H9 (cell line): ENCODE results near the gene CYP27B1. TPM values are rescaled to one million over a fixed set of nuclear protein-coding genes. Genes with fewer than 3 reads are reported as not detected.

Experiments used
- DNase-seq: peaks from one replicate; pipeline ENCODE4 v3.0.0-alpha.2; 2017
- H2AFZ ChIP-seq: one replicate; pipeline ENCODE4 v1.6.1; 2013; ENCODE audit warnings: mild to moderate bottlenecking, low read length, control low read depth, moderate library complexity
- H2AK5ac ChIP-seq: 2 replicates; pipeline ENCODE4 v1.6.1; 2013; ENCODE audit warnings: low read length, control low read depth, mixed read lengths; ENCODE audit not compliant: insufficient read length
- H2BK120ac ChIP-seq: one replicate; pipeline ENCODE4 v1.6.1; 2013; ENCODE audit warnings: low read depth, mild to moderate bottlenecking, low read length, control low read depth, inconsistent platforms; ENCODE audit not compliant: poor library complexity, severe bottlenecking
- H2BK12ac ChIP-seq: 2 replicates; pipeline ENCODE4 v1.6.1; 2013; ENCODE audit warnings: low read length, control low read depth, mixed read lengths, low read depth; ENCODE audit not compliant: insufficient read length
- H2BK15ac ChIP-seq: 2 replicates; pipeline ENCODE4 v1.6.1; 2013; ENCODE audit warnings: low read depth, low read length, control low read depth
- H2BK20ac ChIP-seq: one replicate; pipeline ENCODE4 v1.6.1; 2013; ENCODE audit warnings: low read depth, mild to moderate bottlenecking, low read length, control low read depth, inconsistent platforms; ENCODE audit not compliant: poor library complexity, severe bottlenecking
- H2BK5ac ChIP-seq: 2 replicates; pipeline ENCODE4 v1.6.1; 2013; ENCODE audit warnings: low read length, control low read depth, mixed read lengths; ENCODE audit not compliant: insufficient read length
- H3K14ac ChIP-seq: 2 replicates; pipeline ENCODE4 v1.6.1; 2013; ENCODE audit warnings: low read length, control low read depth; ENCODE audit not compliant: insufficient read depth
- H3K18ac ChIP-seq: 2 replicates; pipeline ENCODE4 v1.6.1; 2013; ENCODE audit warnings: low read depth, mild to moderate bottlenecking, mixed read lengths, low read length, control low read depth; ENCODE audit not compliant: insufficient read length
- H3K23ac ChIP-seq: 2 replicates; pipeline ENCODE4 v1.6.1; 2013; ENCODE audit warnings: low read length, control low read depth, mixed read lengths, low read depth; ENCODE audit not compliant: insufficient read length
- H3K23me2 ChIP-seq: 2 replicates; pipeline ENCODE4 v1.6.1; 2013; ENCODE audit warnings: low read depth, mild to moderate bottlenecking, mixed read lengths, low read length, control low read depth; ENCODE audit not compliant: insufficient read length, poor library complexity, severe bottlenecking
- H3K27ac ChIP-seq: 2 replicates; pipeline ENCODE4 v1.5.1; 2013; ENCODE audit warnings: low read length, control low read depth, mixed read lengths, low read depth; ENCODE audit not compliant: insufficient read length
- H3K27me3 ChIP-seq: 2 replicates; pipeline ENCODE4 v1.6.1; 2013; ENCODE audit warnings: low read length, control low read depth, inconsistent platforms; ENCODE audit not compliant: insufficient read depth
- H3K4ac ChIP-seq: 2 replicates; pipeline ENCODE4 v1.6.1; 2013; ENCODE audit warnings: low read depth, mild to moderate bottlenecking, control low read depth, inconsistent platforms, low read length, moderate library complexity
- H3K4me1 ChIP-seq: 2 replicates; pipeline ENCODE4 v1.6.1; 2013; ENCODE audit warnings: low read length, control low read depth, inconsistent platforms; ENCODE audit not compliant: insufficient read depth
- H3K4me2 ChIP-seq: 2 replicates; pipeline ENCODE4 v1.6.1; 2013; ENCODE audit warnings: low read length, control low read depth, mixed read lengths; ENCODE audit not compliant: insufficient read length, insufficient read depth
- H3K56ac ChIP-seq: 2 replicates; pipeline ENCODE4 v1.6.1; 2013; ENCODE audit warnings: low read depth, mild to moderate bottlenecking, mixed read lengths, low read length, control low read depth; ENCODE audit not compliant: insufficient read length
- H3K79me1 ChIP-seq: 2 replicates; pipeline ENCODE4 v1.6.1; 2013; ENCODE audit warnings: low read depth, mild to moderate bottlenecking, moderate library complexity, low read length, control low read depth, inconsistent platforms; ENCODE audit not compliant: insufficient read depth, poor library complexity, severe bottlenecking
- H3K79me2 ChIP-seq: 2 replicates; pipeline ENCODE4 v1.6.1; 2013; ENCODE audit warnings: low read length, control low read depth, inconsistent platforms; ENCODE audit not compliant: insufficient read depth
- H3K9ac ChIP-seq: 2 replicates; pipeline ENCODE4 v1.6.1; 2013; ENCODE audit warnings: low read length, control low read depth, mixed read lengths; ENCODE audit not compliant: insufficient read length; ENCODE audit errors: extremely low read depth
- H3K9me3 ChIP-seq: one replicate; pipeline ENCODE4 v1.6.1; 2013; ENCODE audit warnings: low read depth, low read length, inconsistent platforms; ENCODE audit not compliant: control insufficient read depth
- H3T11ph ChIP-seq: one replicate; pipeline ENCODE4 v1.6.1; 2013; ENCODE audit warnings: mild to moderate bottlenecking, low read length, control low read depth, inconsistent platforms
- H4K20me1 ChIP-seq: one replicate; pipeline ENCODE4 v1.6.1; 2013; ENCODE audit not compliant: control insufficient read depth, insufficient read length, insufficient read depth
- H4K5ac ChIP-seq: 2 replicates; pipeline ENCODE4 v1.6.1; 2013; ENCODE audit warnings: low read depth, mild to moderate bottlenecking, mixed read lengths, low read length, control low read depth; ENCODE audit not compliant: insufficient read length
- H4K8ac ChIP-seq: replicated peaks from 2 replicates; pipeline ENCODE4 v1.6.1; 2013; ENCODE audit warnings: low read length, control low read depth, mixed read lengths, low read depth; ENCODE audit not compliant: insufficient read length
- H4K91ac ChIP-seq: 2 replicates; pipeline ENCODE4 v1.6.1; 2013; ENCODE audit warnings: low read depth, mild to moderate bottlenecking, moderate library complexity, mixed read lengths, low read length, control low read depth; ENCODE audit not compliant: insufficient read length
- H3K27ac Mint-ChIP-seq, 3 experiments: 2 replicates in 2 of 3; 3 replicates in 1 of 3; pipeline ENCODE4 v1.8.0; 2020 to 2021; ENCODE audit warnings: mixed read lengths in 3 of 3, mild to moderate bottlenecking in 1 of 3, moderate library complexity in 1 of 3
- H3K27me3 Mint-ChIP-seq: 2 replicates; pipeline ENCODE4 v1.8.0; 2021; ENCODE audit warnings: low read depth, mild to moderate bottlenecking, moderate library complexity, mixed read lengths
- H3K36me3 Mint-ChIP-seq, 3 experiments: 2 replicates in 2 of 3; 3 replicates in 1 of 3; pipeline ENCODE4 v1.8.0; 2020 to 2021; ENCODE audit warnings: low read depth in 3 of 3, mixed read lengths in 3 of 3; ENCODE audit not compliant: insufficient read depth in 1 of 3
- H3K4me1 Mint-ChIP-seq, 2 experiments: 2 replicates each; pipeline ENCODE4 v1.8.0; 2020; ENCODE audit warnings: mixed read lengths in 2 of 2
- H3K4me3 Mint-ChIP-seq, 2 experiments: 2 replicates in 1 of 2; 3 replicates in 1 of 2; pipeline ENCODE4 v1.8.0; 2020 to 2021; ENCODE audit warnings: mild to moderate bottlenecking in 2 of 2, mixed read lengths in 2 of 2, moderate library complexity in 1 of 2
- H3K9me3 Mint-ChIP-seq, 2 experiments: 2 replicates in 1 of 2; 3 replicates in 1 of 2; pipeline ENCODE4 v1.8.0; 2020; ENCODE audit warnings: mild to moderate bottlenecking in 2 of 2, mixed read lengths in 2 of 2, moderate library complexity in 1 of 2
- CTCF ChIP-seq: fragments of 200-600 bp; sonication (generic); conservative IDR thresholded peaks from 3 replicates; pipeline ENCODE4 v1.8.0; 2021; ENCODE audit warnings: antibody characterized with exemption, mild to moderate bottlenecking
- WGBS: extraction: QIAGEN DNeasy Blood & Tissue Kit; methylation state at CpG from one replicate; pipeline ENCODE4 v1.1.7; 2013; ENCODE audit warnings: missing lambda C conversion rate, low lambda C conversion rate, mixed read lengths; ENCODE audit not compliant: insufficient read length; ENCODE audit errors: extremely low coverage; 5-methylcytosine and 5-hydroxymethylcytosine counted together
- total RNA-seq: library from RNA; stranded (reverse); gene quantifications from 2 replicates; pipeline ENCODE4 v1.2.1, GENCODE V29; 2021

CYP27B1 gene
- total RNA-seq, 1 experiment from 2014 or later = 6.1 TPM

- no peak overlapping the region for H4K8ac ChIP-seq
- H2BK120ac ChIP-seq = no peak overlapping the region
- no peak overlapping the region for H3K4ac ChIP-seq
- H2AK5ac ChIP-seq = peak overlapping the region; percentile 72
- 0 out of 2 replicates have a peak, but pooled peaks cover 7% of the 10 kb centered on the region for H3K4me1 ChIP-seq
- peaks cover 13% of the 10 kb centered on the region; the same call in 1 of the 2 replicates for H3K79me2 ChIP-seq
- TF ChIP-seq CTCF = no peak
- H3K4me1 Mint-ChIP-seq = peaks cover 37 to 39% of the 10 kb centered on the region in 2 experiments
- H3K79me1 ChIP-seq = no peaks in the 10 kb centered on the region
- H3K56ac ChIP-seq = no peak overlapping the region
- WGBS = no CpG with 5 or more reads among the region's 15 CpGs
- H3K9me3 Mint-ChIP-seq = peaks cover 0 to 2% of the 10 kb centered on the region in 2 experiments; a peak in 2 of 5 replicates
- no peak overlapping the region for H2AFZ ChIP-seq
- H2BK12ac ChIP-seq = no peak overlapping the region
- H3K18ac ChIP-seq = peak overlapping the region; percentile 2
- H3K23me2 ChIP-seq = peaks cover 14% of the 10 kb centered on the region
- peak overlapping the region; percentile 44 for H4K5ac ChIP-seq
- H3K9me3 ChIP-seq = no peaks in the 10 kb centered on the region
- peaks cover 35 to 58% (median 55%) of the 10 kb centered on the region in 3 experiments for H3K36me3 Mint-ChIP-seq
- H2BK15ac ChIP-seq = no peak overlapping the region
- no peak overlapping the region for H3K23ac ChIP-seq
- H3K4me3 Mint-ChIP-seq = peak overlapping the region; percentile 96 to 98
- H3K27me3 ChIP-seq = peaks cover 2% of the 10 kb centered on the region; the same call in 1 of the 2 replicates
- no peak overlapping the region for H3K27ac ChIP-seq
- H4K91ac ChIP-seq = no peak overlapping the region
- no peak overlapping the region for H3K14ac ChIP-seq
- H3T11ph ChIP-seq = no peak overlapping the region
- H3K9ac ChIP-seq = peak overlapping the region; percentile 94
- peak overlapping the region; percentile 83 for H3K4me2 ChIP-seq
- DNase-seq = no peak
- no peaks in the 10 kb centered on the region for H4K20me1 ChIP-seq
- H3K27ac Mint-ChIP-seq = peak overlapping the region; percentile 82 to 100 (median 98)
- H2BK5ac ChIP-seq = no peak overlapping the region
- H3K27me3 Mint-ChIP-seq = peaks cover 6% of the 10 kb centered on the region
- H2BK20ac ChIP-seq = no peak overlapping the region
Measured at GRCh38 chr12:57750561-57751431, 16.1 kb downstream of the CYP27B1 start.
